Pancreas (tissue), 10 donors: ENCODE measurements around the gene RALB. TPM values are rescaled to one million over a fixed set of nuclear protein-coding genes. Genes with fewer than 3 reads are reported as not detected.

Experiments used
- ATAC-seq, 4 donors: fragments of 200-7000 bp; cut with Tn5 transposase; one replicate each; pipeline versions ENCODE4 v1.8.0 to v1.9.1; 2020; ENCODE audit warnings: mild to moderate bottlenecking in 4 of 4, moderate library complexity in 4 of 4
- DNase-seq, 6 donors: peaks; one replicate each; pipeline ENCODE4 v3.0.0-alpha.2; 2020
- FAIRE-seq: peaks from 2 replicates; lab custom pipeline; 2012; peaks lifted over from hg19 to GRCh38; lab: Jason Lieb, UNC
- H3K27ac ChIP-seq, 4 donors: fragments of 200-600 bp; sonication (generic); 1 replicate in 3 of 4; 2 replicates in 1 of 4; pipeline versions ENCODE4 v1.5.0 to v1.8.0; 2020
- H3K27me3 ChIP-seq, 4 donors: fragments of 200-600 bp; one replicate each; pipeline ENCODE4 v1.8.0; 2021
- H3K36me3 ChIP-seq, 3 donors: fragments of 200-600 bp; sonication (generic) in 1 of 3; one replicate each; pipeline versions ENCODE4 v1.5.0 to v1.8.0; 2020 to 2021
- H3K4me1 ChIP-seq, 3 donors: fragments of 200-600 bp; one replicate each; pipeline ENCODE4 v1.8.0; 2021
- H3K4me3 ChIP-seq, 4 donors: fragments of 200-600 bp; sonication (generic) in 2 of 4; one replicate each; pipeline versions ENCODE4 v1.5.0 to v1.8.0; 2020 to 2021
- H3K9me3 ChIP-seq, 4 donors: fragments of 200-600 bp; one replicate each; pipeline ENCODE4 v1.8.0; 2021
- WGBS, 2 donors: extraction: QIAGEN DNeasy Blood & Tissue Kit; methylation state at CpG; one replicate each; pipeline ENCODE4 v1.1.7; 2013; 5-methylcytosine and 5-hydroxymethylcytosine counted together
- intact Hi-C, 3 donors: fragments of 100-400 bp; cut with DNase I; formaldehyde crosslinking; loops; one replicate each; pipeline versions ENCODE4 v1.11.1 to v1.14.2; 2022
- polyA plus RNA-seq, 2 donors: library from polyadenylated mRNA; stranded (reverse); fragments of 200-250 nt; gene quantifications; one replicate each; pipeline ENCODE4 v1.2.3, GENCODE V29; 2013
- total RNA-seq, 6 donors: library from RNA; stranded (reverse); fragmentation: NEBNext Ultra II Directional in 4 of 6; extraction: Animal tissue kit (Norgen Biotek cat#: 25700) in 4 of 6; gene quantifications; one replicate each; pipeline versions ENCODE4 v1.2.1 to v1.2.4, GENCODE V29; 2021 to 2023
- TF ChIP-seq, protein P1 (sequence below), 4 donors: fragments of 200-600 bp; sonication (generic) in 3 of 4; IDR thresholded peaks; one replicate each; pipeline versions ENCODE4 v1.5.0 to v1.8.0; 2021; ENCODE audit warnings: antibody characterized with exemption in 4 of 4
- donor health status: healthy with polysubstance abuse.
- donor health status: DM: no; HTN: no; CAD: no; lungs with moderate emphysema.
- donor health status: DM: no; HTN: no; CAD: no.
- donor health status: control.
- donor health status: control.
- donor health status: Bipolar disorder and iron deficiency.
- donor health status: DM: yes; HTN: yes; CAD: no.
- donor health status: DM: no; HTN: no; CAD: no.
- donor health status: DM: no; HTN: no; CAD: no.
- donor health status: DM: yes; HTN: yes; CAD: no.

Gene RALB
- total and polyA plus RNA-seq, 8 donors: 9.8 to 24.2 (median 15.4) TPM

DNA sequence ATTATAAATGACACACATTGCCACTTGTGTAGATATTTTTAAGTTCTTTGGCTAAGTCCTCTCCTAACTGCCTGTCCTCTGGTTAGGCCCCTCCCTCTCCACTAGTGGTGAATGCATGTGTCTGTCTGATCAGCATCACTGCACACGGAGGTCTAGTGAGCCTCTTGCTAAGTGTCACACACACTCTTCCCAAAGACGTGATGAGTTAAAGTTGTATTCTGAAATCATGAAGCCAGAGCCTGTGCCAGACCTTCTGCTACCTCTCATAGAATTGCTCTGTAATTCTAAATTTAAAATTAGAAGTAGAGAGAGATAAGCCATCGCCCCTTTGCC is 41.3 kb downstream of the RALB start:
- H3K4me1 ChIP-seq: no peaks in the 10 kb centered on the region
- H3K27me3 ChIP-seq: no peaks in the 10 kb centered on the region
- peaks cover 0 to 23% (median 0%) of the 10 kb centered on the region in 3 donors for H3K36me3 ChIP-seq
- no peaks in the 10 kb centered on the region for H3K9me3 ChIP-seq
- no peak overlapping the region for H3K27ac ChIP-seq
- TF ChIP-seq, protein P1, sequence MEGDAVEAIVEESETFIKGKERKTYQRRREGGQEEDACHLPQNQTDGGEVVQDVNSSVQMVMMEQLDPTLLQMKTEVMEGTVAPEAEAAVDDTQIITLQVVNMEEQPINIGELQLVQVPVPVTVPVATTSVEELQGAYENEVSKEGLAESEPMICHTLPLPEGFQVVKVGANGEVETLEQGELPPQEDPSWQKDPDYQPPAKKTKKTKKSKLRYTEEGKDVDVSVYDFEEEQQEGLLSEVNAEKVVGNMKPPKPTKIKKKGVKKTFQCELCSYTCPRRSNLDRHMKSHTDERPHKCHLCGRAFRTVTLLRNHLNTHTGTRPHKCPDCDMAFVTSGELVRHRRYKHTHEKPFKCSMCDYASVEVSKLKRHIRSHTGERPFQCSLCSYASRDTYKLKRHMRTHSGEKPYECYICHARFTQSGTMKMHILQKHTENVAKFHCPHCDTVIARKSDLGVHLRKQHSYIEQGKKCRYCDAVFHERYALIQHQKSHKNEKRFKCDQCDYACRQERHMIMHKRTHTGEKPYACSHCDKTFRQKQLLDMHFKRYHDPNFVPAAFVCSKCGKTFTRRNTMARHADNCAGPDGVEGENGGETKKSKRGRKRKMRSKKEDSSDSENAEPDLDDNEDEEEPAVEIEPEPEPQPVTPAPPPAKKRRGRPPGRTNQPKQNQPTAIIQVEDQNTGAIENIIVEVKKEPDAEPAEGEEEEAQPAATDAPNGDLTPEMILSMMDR (IDR thresholded peaks at IDR 0.05): no peak
- FAIRE-seq: no peak
- ATAC-seq: no peak
- DNase-seq: no peak
- no peak overlapping the region for H3K4me3 ChIP-seq
- 83 to 91% methylated on average over 3 of the region's 3 CpGs for WGBS, 2 donors
- intact Hi-C loops: no loop called here

DNA sequence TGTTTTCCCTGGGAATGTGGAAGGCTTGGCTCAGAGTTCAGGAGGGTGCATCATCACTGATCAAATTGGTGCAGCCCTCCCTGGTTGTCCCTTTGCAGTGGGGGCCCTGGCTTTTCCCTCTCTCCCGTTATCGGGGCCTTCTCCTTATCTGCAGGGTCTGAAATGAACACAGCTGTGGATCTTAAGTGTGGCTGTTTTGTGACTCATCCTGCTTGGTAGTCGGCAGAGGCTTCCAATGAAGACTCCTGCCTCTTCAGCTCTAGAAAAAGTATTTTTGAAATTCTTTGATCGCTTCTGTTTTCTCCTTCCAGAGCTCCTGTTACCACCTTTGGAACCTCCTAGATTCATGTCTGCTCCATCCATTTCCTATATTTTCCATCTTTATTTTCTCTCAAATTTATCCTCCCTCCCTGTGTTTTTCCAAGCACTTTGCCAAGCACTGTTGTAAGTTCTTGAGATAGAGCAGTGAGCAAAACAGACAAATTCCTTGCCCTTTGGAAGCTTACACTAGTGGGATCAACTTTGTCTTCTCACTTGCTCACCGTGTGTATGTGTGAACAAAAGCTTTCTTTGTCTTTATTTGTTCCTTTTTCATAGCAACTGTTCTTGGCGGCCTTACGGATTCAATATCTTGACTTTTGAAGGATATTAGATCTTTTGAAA is 45.7 kb downstream of the RALB start:
- DNase-seq (no peak), ATAC-seq (no peak), FAIRE-seq (no peak)
- intact Hi-C loops: no loop called here
- no peak overlapping the region for H3K4me3 ChIP-seq
- 90 to 91% methylated on average over 7 of the region's 7 CpGs for WGBS, 2 donors
- no peaks in the 10 kb centered on the region for H3K27me3 ChIP-seq
- H3K27ac ChIP-seq: no peak overlapping the region
- H3K9me3 ChIP-seq: no peaks in the 10 kb centered on the region
- H3K4me1 ChIP-seq: no peaks in the 10 kb centered on the region
- TF ChIP-seq, protein P1 (IDR thresholded peaks at IDR 0.05): no peak
- H3K36me3 ChIP-seq: peaks cover 0 to 13% (median 0%) of the 10 kb centered on the region in 3 donors

DNA sequence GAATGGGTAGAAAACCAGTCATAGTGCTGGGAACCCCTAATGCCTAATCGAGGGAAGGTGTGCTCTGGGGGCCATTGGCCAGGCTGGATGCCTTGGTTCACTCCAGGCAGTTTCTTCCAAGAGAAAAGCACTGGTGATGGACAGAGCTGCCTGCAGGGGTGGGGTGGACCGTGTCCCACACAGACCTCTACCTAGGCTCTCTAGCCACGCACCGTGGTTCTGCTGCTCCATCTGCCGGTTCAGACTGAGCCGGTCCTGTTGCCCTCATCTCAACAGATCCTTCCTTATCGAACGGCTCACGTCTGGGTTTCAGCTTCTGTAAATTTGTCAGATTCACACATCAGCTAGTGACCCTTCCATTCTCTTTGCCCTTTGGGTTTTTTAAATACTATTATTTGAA is 46.4 kb downstream of the RALB start:
- no peak overlapping the region for H3K4me3 ChIP-seq
- no peak for ATAC-seq
- no peaks in the 10 kb centered on the region for H3K4me1 ChIP-seq
- FAIRE-seq: no peak
- no peaks in the 10 kb centered on the region for H3K27me3 ChIP-seq
- peaks cover 0 to 9% (median 0%) of the 10 kb centered on the region in 3 donors for H3K36me3 ChIP-seq
- no peak overlapping the region for H3K27ac ChIP-seq
- TF ChIP-seq, protein P1 (IDR thresholded peaks at IDR 0.05): no peak
- 93 to 97% methylated on average over 9 of the region's 9 CpGs for WGBS, 2 donors
- no peak for DNase-seq
- no peaks in the 10 kb centered on the region for H3K9me3 ChIP-seq
- intact Hi-C loops: no loop called here

DNA sequence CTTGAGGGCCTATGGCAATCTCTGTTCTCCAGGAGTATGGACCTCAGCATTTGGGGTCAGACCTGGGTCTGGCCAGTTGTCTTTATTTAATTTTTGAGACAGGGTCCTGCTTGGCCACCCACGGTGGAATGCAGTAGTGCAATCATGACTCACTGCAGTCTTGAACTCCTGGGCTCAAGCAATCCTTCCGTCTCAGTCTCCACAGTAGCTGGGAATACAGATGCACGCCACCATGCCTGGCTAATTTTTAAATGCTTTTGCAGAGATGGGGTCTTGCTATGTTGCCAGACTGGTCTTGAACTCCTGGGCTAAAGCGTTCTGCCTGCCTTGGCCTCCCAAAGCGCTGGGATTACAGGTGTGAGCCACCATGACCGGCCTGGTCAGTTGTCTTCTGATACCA is 46.9 kb downstream of the RALB start:
- no peak for DNase-seq
- TF ChIP-seq, protein P1 (IDR thresholded peaks at IDR 0.05): no peak
- intact Hi-C loops: no loop called here
- H3K27me3 ChIP-seq: no peaks in the 10 kb centered on the region
- no peak overlapping the region for H3K4me3 ChIP-seq
- ATAC-seq: no peak
- no peak overlapping the region for H3K27ac ChIP-seq
- no peaks in the 10 kb centered on the region for H3K4me1 ChIP-seq
- no peak for FAIRE-seq
- peaks cover 0 to 3% (median 0%) of the 10 kb centered on the region in 3 donors for H3K36me3 ChIP-seq
- no peaks in the 10 kb centered on the region for H3K9me3 ChIP-seq
- 97% methylated on average over 6 of the region's 6 CpGs for WGBS, 2 donors

DNA sequence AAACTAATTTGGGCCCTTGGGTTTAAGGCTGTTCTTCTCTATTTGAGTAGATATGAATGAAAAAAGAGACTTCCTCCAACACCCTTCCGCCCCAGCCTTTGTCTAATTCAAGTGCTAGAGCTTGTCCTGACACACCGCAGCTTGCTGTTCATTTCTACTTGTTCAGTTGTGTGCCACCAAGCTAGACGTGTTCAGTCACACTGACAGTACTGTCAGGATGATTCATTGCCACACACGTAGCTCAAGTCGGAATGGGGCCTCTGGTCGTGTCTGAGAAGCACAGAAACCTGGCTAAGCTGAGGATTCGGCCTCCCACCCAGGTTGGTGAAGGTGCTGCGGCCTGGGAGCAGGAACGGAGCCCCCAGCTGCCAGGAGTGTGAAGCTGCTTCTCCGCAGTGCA is 47.7 kb downstream of the RALB start:
- H3K4me1 ChIP-seq: no peaks in the 10 kb centered on the region
- no peaks in the 10 kb centered on the region for H3K27me3 ChIP-seq
- ATAC-seq (no peak), DNase-seq (no peak), FAIRE-seq (no peak)
- TF ChIP-seq, protein P1 (IDR thresholded peaks at IDR 0.05): no peak
- WGBS, 2 donors: 89 to 90% methylated on average over 10 of the region's 10 CpGs
- no peak overlapping the region for H3K4me3 ChIP-seq
- intact Hi-C loops: no loop called here
- no peaks in the 10 kb centered on the region for H3K9me3 ChIP-seq
- no peaks in the 10 kb centered on the region for H3K36me3 ChIP-seq
- H3K27ac ChIP-seq: no peak overlapping the region
